HG03064 (cell line): Measurements from ENCODE around the gene ADAMTS10.
"Not testable (repeated sequence)": the region's sequence is repeated elsewhere in the genome, so short reads cannot be mapped to it uniquely, and the experiment has no call there.

Experiments
- ATAC-seq: cut with Tn5 transposase; IDR thresholded peaks from one replicate; pipeline ENCODE4 v1.9.1; 2021; ENCODE audit warnings: low read depth; ENCODE audit not compliant: unreplicated experiment

ADAMTS10 gene

DNA sequence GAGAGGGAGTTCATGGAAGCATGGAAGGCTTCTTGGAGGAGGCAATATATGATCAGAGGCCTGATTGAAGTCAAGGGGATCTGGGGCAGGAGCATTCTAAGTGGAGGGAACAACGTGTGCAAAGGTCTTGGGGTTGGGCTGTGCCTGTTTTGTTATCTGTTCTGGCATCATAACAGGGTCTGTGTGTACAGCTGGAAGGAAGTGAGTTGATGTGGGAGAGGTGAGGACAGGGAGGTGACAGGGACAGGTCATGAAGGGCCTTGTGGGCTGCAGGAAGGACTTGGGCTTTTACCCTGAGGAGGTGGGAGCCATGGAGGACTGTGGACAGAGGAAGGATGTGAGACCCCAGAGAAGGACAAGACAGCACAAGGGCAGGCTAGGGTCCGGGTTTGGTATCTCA lies 18.7 kb upstream of the ADAMTS10 start:
- no peak for ATAC-seq

DNA sequence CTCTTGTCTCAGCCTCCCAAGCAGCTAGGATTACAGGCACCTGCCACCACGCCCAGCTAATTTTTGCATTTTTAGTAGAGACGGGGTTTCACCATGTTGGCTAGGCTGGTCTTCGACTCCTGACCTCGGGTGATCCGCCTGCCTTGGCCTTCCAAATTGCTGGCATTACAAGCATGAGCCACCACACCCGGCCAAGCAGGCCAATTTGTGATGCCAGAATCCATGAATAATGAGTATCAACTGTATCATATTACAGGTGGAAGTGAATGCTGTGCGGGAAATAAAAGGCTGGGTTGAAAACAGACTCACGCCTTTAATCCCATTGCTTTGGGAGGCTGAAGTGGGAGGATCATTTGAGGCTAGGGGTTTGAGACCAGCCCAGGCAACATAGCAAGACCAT lies 16.3 kb upstream of the ADAMTS10 start:
- no peak for ATAC-seq

- ATAC-seq, result not testable (repeated sequence)
Measured at GRCh38 chr19:8622886-8623285, 12.4 kb upstream of the ADAMTS10 start.

GRCh38 chr19:8618751-8619150 lies 8.2 kb upstream of the ADAMTS10 start:
- no peak for ATAC-seq

GRCh38 chr19:8617984-8618383 lies 7.5 kb upstream of the ADAMTS10 start:
- ATAC-seq, result no peak

DNA sequence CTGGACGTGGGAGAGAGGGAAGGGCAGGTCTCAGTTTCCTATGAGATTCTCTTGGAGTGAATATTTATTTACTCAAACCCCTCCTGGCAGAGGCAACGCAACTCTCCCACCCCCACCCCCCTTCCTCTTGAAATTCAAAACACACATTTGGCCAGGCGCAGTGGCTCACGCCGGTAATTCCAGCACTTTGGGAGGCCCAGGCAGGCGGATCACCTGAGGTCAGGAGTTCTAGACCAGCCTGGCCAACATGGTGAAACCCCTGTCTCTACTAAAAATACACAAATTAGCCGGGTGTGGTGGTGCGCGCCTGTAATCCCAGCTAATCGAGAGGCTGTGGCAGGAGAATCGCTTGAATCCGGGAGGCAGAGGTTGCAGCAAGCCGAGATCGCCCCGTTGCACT lies 6.8 kb upstream of the ADAMTS10 start:
- not testable (repeated sequence) for ATAC-seq

- no peak for ATAC-seq
Measured at GRCh38 chr19:8616861-8617260, 6.3 kb upstream of the ADAMTS10 start.

DNA sequence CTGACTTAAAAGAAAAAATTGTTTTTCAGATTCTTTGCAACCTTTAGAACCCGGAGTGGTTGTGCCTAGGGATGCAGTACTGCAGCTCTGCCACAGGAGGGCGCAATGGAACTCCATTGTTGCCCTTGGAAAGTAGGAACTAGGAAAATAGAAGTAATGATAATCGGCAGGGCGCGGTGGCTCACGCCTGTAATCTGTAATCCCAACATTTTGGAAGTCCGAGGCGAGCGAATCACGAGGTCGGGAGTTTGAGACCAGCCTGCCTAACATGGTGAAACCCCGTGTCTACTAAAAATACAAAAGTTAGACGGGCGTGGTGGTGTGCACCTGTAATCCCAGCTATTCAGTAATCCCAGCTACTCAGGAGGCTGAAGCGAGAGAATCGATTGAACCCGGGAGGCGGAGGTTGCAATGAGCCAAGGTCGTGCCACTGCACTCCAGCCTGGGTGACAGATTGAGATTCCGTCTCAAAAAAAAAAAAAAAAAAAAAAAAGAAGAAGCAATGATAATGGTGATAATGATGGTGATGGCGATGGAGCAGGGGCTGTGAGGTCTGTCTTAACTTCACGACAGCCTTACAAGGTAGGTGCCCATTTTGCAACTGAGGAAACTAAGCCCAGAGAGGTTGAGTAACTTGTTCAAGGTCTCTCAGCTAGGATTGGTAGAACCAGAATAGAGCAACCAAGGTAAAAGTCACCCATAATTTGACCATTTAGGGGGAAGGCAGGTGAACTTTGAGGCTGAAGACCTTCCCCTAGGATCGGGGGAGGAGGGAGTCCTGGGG lies 5.5 kb upstream of the ADAMTS10 start:
- no peak for ATAC-seq

DNA sequence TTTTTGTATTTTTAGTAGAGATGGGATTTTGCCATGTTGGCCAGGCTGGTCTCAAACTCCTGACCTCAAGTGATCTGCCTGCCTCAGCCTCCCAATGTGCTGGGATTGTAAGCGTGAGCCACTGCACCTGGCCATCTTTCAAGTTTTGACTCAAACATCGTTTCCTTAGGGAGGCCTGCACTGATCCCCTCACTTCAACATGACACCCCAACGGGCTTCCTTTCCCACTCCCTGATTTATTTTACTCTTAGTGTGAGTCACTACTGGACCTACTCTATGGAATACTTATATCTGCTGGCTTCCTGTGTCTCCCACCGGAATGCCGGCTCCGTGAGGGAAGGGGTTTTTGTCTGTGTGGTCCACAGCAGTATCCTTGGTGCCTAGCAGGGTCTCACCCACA lies 4.5 kb upstream of the ADAMTS10 start:
- ATAC-seq, result no peak

DNA sequence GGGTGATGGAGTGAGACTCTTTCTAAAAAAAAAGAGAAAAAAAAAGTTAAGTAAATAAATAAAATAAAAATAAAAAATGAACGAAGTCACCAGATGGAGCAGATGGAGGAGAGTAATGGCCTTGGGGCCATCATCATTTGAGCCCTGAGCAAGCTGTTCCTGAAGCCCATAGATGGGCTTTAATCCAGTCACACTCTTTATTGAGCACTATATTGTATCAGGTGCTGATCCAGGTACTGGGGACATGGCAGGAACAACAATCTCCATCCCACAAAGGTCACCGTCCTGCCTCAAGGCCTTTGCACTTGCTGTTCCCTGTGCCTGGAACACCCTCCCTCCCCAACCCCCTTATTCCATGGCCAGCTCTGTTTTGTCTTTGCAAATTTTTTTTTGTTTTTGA lies 3.9 kb upstream of the ADAMTS10 start:
- ATAC-seq, result no peak

GRCh38 chr19:8612807-8613171 lies 2.3 kb upstream of the ADAMTS10 start:
- no peak for ATAC-seq

- ATAC-seq, result no peak
Measured at GRCh38 chr19:8611877-8612806, 1.6 kb upstream of the ADAMTS10 start.

DNA sequence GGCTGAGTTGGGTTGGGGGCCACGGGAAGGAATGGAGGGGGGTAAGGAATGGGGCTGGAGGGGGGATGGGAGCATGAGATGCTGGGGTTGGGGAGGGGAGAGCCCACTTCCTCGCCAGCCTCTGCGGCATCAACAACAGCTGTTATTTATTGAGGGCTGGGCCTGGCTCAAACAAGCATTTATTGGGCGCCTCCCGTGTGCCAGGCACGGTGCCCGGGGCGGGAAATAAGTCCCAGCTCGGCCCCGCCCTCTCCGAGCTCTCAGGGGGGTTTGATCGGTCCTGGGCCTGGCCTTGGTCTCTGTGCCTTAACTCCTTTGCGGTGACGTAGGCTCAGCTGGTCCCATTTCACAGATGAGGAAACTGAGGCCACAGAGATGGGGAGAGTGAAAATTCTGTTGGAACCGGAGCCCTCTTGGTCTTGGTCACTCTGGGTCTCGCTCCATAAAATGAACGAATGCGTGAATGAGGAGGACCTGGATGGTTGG lies 919 bp upstream of the ADAMTS10 start:
- ATAC-seq, result no peak

DNA sequence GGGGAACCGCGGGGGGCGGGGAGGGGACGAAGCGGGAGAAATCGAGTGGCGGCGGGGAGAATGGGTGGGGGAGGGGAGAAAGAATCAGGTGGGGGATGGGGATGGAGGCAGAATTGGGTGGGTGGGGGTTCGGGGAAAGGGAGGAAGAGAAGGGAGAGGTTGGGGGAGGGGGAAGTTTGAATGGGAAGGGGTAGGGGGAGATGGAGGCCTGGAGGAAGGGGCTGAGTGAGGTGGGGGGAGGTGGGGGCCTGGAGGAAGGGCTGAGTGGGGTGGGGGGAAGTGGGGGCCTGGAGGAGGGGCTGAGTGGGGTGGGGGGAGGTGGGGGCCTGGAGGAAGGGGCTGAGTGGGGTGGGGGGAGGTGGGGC lies 403 bp upstream of the ADAMTS10 start:
- no peak for ATAC-seq

GRCh38 chr19:8609279-8610040 lies 1.1 kb downstream of the ADAMTS10 start:
- ATAC-seq, result no peak

DNA sequence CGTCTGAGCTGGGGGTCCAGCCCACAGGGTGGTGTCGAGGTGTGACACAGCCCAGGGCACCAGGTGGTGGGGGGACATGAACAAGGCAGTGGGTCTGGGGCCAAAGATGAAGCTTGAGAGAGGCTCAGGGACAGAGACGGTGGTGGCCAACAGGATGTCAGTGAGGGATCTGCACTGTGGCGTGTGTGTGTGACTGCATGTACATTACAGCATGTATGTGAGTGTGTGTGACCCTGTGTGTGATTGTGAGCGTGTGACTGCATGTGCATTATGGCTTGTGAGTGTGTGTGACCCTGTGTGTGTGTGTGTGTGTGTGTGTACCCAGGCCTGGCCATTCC lies 1.6 kb downstream of the ADAMTS10 start:
- no peak for ATAC-seq

GRCh38 chr19:8607386-8607785 lies 3.1 kb downstream of the ADAMTS10 start:
- no peak for ATAC-seq

GRCh38 chr19:8605514-8605913 lies 5.0 kb downstream of the ADAMTS10 start:
- ATAC-seq, result no peak

DNA sequence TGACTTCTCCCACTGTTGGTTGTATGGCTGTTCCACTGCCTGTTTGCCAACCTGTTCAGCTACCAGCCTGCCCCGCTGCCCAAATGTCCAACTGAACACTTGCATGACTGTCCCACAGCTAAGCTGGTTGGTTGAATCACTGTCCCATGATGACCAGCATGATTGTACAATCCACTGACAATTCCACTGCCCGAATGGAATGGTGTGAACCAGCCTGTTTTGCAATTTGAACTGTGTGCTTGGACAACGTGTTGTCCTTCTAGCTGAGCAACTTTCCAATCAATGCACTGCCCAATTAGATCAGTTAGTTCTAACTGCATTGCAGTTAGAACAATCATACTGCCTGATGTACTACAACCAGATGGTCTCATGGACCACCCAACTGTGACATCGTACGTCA lies 8.7 kb downstream of the ADAMTS10 start:
- ATAC-seq, result no peak

DNA sequence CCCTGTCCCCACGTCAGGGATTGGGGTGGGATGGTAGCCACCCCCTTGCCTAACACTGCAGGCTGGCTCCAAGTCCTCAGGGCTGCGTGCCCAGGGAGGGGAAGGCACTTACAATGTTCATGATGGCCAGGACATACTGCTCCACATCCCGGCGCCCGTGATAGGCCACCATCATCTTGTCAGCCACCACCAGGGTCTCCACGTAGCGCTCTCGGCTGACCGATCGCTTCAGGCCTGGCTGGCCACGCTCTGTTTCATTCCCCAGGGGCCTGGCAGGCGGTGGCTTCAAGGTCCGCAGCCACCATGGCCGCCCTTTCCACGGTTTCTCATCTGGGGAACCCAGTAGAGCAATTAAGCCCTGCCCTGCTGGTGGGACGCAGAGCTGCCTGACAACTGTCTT lies 9.7 kb downstream of the ADAMTS10 start:
- no peak for ATAC-seq

DNA sequence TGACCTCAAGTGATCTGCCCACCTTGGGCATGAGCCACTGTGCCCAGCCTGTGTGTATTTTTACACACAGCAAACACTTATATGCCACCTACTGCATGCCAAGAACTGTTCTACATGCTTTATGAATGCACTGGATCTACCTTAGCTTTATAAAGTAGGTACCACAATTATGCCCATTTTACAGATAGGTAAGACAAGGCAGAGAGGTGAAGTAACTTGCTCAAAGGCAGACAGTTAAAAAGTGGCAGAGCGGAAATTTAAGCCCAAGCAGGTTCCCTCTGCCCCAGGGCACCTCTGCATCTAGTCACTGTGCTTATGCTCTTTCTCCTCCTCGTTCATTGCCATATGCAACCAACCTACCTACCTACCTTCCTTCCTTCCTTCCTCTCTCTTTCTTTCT lies 10.5 kb downstream of the ADAMTS10 start:
- ATAC-seq, result no peak
